ENCODE data around the gene MYH9.
"Not testable (repeated sequence)": the region's sequence is repeated elsewhere in the genome, so short reads cannot be mapped to it uniquely, and the experiment has no call there.

The MYH9 gene

DNA sequence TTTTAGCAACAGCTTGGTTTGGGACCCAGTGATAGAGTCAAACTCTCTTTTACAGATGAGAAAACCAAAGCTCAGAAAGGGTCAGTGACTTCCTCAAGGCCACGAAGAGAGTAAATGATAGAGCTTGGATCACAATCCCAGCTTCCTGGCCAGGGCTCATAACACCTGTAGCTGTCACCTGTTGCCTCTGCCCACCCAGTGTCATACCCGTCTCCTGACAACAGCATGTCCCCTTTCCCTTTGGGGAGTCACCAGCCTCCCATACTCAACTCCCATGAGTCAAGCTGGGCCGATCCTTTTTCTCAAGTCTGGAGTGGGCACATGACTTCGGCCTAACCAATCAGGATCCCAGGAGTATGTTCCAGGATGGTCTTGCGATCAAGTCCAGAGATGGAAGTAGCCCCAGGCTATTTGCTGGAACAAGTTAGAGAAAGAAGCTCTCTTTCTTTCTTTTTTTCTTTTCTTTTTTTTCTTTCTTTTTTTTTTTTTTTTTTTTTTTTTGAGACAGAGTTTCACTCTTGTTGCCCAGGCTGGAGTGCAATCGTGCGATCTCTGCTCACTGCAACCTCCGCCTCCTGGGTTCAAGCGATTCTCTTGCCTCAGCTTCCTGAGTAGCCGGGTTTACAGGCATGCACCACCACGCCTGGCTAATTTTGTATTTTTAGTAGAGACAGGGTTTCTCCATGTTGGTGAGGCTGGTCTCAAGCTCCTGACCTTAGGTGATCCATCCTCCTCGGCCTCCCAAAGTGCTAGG lies 27.8 kb upstream of the MYH9 start:
- in situ Hi-C loops (cut with MboI; ENCODE audit: low sequenced_read_pairs) = no loop called here

DNA sequence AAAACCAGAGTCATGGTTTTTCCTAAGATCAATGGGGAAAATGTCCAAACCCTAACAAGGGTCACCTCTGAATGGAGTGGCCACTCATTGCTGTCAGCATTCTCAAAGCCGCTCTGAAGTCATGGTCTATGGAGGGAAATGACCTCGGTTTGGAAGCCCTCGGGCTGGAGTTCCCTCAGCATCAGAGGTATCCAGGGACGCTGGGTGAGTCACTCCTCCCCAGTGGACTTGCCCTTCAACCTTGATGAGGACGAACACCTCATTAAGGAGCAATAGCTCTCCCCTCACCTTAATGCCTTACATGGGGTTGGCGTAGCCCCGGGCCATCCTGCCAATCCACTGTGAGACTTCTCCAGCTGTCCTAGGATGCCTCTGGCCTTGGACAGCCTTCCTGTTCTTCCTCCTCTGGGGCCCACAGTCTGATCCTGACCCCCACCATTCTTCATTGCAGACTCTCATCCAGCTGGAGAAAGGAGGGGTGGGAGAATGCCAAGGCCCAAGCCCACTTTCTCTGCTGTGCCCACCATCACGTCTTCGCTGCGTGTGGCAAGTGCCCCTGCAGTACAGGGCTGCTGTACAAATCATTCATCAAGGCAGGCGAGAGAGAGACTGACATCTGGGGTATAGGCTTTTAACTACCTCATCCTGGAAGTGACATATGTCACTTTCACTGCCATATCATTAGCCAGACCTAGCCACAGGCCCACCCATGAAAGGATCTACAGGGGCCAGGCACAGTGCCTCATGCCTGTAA lies 25.4 kb upstream of the MYH9 start:
- in situ Hi-C loops (cut with MboI; ENCODE audit: low sequenced_read_pairs) = no loop called here

DNA sequence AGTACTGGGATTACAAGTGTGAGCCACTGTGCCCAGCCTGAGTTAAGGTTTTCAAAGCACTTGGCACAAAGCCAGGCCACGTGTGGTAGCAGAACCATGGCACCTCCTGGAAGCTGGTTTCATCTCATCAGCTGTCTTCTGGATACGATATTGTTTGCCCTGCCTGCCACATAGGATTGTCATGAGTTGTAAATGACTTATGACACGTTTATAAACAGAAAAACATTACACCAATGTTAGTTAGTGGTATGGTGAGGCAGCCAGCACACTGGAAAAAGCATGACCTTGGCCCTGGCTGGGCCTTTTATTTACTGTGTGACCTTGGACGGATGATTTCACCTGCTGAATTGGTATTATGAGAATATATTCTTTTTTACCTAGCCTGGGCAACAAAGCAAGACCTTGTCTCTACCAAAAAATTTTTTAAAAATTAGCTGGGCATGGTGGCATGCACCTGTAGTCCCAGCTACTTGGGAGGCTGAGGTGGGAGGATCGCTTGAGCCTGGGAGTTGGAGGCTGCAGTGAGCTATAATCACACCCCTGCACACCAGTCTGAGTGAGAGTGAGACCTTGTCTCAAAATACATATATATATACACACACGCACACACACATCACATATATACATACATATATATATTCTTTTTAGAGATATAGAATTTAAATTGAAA lies 24.0 kb upstream of the MYH9 start:
- in situ Hi-C loops (cut with MboI; ENCODE audit: low sequenced_read_pairs) = no loop called here

DNA sequence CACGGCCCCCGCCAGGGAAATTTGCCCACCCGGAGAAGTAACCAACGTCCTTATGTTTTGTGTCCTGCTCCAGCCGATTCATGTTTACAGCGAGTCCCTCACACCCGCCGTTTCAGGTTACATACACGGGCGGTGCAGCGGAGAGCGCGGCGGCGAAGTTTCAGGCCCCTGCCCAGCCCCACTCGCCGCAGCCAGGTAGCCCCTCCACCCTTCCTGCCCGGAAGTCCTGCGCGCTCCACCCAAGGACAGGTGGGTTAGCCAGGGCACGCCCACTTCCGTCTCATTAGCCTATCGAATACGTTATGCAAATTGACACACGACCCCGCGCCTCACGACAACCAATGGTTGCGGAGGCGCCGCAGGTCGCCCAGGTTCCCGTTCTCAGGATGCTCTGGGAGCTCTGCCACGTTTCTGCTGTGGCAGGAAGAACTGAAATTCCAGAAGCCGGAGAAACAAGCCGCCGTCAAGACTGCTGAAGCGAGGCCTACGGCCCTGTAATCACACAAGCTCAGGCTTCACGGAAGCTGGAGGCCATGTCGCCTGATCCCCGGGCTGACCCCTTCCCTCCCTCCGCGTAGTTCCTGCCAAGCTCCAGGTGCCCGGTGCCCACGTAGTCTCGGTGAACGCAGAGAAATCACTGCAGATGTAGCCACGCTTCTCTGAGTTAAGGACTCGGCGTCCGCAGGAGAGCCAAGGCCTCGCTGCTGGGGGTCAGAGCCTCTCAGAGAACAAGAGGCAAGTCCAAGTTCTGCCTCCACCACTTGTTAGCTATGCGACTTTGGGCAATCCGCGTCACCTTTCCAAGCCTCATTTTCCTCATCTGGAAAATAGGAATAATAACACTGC lies 22.4 kb upstream of the MYH9 start:
- in situ Hi-C loops (cut with MboI; ENCODE audit: low sequenced_read_pairs) = no loop called here

DNA sequence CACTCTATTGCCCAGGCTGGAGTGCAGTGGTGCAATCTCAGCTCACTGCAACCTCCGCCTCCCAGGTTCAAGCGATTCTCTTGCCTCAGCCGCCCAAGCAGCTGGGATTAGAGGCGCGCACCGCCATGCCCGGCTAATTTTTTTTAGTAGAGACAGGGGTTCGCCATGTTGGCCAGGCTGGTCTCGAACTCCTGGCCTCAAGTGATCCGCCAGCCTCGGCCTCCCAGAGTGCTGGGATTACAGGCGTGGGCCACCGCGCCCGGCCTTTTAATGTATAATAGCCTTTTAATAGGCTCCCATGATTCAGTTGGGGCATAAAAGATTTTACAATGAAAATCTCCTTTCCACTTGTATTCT lies 21.8 kb upstream of the MYH9 start:
- in situ Hi-C loops (cut with MboI; ENCODE audit: low sequenced_read_pairs) = not testable (repeated sequence)

DNA sequence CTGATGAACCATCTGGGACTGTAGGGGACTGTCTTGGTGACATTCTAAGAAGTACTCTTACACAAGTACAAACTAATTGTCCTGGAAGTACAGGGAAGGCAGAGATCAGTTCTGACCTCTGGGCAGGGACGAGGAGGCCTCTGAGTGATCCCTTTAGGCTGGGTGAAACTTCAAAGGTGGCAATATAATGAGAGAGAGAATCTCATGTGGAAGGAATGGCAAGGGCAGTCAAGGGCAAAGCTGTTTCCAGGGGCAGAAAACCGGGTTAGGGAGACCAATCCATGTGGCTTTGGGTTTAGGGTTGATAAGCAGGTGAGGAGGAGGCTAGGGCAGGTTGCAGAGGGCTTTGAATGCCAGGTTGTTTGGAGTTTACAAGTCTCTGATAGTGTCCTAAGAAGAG lies 21.3 kb upstream of the MYH9 start:
- in situ Hi-C loops (cut with MboI; ENCODE audit: low sequenced_read_pairs) = no loop called here

DNA sequence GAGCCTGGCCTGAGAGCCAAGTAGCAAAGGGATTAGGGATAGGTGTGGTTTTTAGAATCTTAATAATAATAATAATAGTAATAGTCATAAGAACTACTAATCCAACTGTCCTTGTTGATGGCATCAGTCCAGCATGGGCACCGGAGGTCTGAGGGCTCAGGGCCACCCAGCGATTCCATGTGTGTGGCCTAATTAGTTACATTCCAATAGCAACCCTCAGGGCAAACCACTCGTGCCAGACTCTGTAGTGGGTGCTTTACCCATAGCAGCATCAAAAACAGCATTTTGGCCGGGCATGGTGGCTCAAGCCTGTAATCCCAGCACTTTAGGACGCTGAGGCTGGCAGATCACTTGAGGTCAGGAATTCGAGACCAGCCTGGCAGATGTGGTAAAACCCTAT lies 19.0 kb upstream of the MYH9 start:
- in situ Hi-C loops (cut with MboI; ENCODE audit: low sequenced_read_pairs) = no loop called here

DNA sequence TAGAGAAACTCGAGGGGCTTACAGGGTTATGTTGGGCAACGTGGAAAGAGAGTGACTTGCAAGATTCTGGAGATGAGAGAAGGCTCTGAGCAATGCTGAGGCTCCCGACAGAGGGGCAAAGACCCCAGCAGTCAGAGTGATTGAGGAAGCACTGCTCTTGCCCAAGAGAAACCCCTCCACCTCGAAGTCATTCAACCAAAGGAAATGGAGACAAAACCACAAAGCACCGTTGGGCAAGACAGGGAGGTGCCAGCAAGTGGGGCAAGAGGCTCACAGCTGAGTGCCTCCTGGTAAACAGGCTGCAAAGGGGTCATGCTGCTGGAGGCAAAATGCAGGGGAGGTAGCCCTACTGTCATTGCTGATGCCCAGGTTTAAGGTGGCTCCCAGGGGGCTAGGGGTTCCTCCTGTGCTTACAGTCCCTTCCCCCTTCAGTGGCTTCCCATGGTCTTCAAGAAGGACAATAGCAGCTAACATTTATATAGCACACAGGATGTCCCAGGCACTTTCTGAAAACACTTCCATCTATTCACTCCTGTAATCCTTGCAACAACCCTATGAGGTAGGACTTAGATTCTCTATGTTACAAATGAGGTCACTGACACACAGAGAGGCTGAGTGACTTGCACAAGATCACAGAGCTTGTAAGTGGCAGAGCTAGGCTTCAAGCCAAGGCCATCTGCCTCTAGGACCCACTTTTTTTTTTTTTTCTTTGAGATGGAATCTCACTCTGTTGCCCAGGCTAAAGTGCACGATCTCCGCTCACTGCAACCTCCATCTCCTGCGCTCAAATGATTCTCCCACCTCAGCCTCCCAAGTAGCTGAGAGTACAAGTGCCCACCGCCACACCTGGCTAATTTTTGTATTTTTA lies 18.1 kb upstream of the MYH9 start:
- in situ Hi-C loops (cut with MboI; ENCODE audit: low sequenced_read_pairs) = no loop called here

DNA sequence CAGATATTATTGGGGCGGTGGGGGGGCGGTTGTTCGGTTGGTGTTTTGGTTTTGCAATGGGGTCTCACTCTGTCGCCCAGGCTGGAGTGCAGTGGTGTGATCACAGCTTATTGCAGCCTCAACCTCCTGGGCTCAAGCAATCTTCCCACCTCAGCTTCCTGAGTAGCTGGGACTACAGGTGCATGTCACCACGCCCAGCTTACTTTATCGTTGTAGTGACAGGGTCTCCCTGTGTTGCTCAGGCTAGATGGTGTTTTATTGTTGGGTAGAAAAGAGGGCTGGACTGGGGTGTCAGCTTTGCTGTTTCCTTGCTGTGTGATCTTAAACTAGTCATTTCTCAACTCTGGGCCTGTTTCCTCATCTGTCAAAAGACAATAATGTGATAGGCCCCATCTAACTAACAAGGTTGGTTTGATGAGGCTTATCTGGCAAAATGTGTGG lies 17.5 kb upstream of the MYH9 start:
- in situ Hi-C loops (cut with MboI; ENCODE audit: low sequenced_read_pairs) = no loop called here

DNA sequence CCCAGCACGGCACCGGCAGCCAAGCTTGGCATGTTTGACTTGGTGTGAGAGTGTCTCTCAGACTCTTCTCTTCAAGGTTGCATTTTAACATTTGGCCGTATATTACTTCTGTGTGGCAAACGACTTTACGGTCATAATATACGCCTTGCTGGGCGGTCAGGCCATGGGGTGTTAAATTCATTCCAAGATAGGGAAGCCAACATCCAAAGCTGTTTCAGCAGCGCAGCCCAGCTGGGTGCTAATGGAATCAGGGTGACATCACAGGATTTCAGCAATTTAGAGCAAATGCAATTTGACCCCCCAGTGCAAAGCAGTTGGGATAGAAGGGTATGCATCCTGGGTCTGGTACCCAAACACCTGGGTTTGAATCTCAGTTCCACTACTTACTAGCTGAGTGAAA lies 16.7 kb upstream of the MYH9 start:
- in situ Hi-C loops (cut with MboI; ENCODE audit: low sequenced_read_pairs) = no loop called here

DNA sequence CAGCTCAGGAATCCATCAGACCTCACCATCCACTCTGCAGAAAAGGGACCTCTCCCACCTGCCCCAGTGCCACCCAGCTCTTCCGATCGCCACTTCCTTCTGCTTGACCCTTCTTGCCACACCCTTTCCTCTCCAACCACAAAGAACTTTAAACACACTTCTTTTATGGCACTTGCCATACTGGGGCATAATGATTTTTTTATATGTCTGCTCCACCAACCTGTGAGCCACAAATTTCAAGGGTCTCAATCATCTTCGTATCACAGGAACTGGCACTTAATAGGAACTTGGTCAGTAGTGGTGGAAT lies 11.7 kb upstream of the MYH9 start:
- in situ Hi-C loops (cut with MboI; ENCODE audit: low sequenced_read_pairs) = no loop called here

DNA sequence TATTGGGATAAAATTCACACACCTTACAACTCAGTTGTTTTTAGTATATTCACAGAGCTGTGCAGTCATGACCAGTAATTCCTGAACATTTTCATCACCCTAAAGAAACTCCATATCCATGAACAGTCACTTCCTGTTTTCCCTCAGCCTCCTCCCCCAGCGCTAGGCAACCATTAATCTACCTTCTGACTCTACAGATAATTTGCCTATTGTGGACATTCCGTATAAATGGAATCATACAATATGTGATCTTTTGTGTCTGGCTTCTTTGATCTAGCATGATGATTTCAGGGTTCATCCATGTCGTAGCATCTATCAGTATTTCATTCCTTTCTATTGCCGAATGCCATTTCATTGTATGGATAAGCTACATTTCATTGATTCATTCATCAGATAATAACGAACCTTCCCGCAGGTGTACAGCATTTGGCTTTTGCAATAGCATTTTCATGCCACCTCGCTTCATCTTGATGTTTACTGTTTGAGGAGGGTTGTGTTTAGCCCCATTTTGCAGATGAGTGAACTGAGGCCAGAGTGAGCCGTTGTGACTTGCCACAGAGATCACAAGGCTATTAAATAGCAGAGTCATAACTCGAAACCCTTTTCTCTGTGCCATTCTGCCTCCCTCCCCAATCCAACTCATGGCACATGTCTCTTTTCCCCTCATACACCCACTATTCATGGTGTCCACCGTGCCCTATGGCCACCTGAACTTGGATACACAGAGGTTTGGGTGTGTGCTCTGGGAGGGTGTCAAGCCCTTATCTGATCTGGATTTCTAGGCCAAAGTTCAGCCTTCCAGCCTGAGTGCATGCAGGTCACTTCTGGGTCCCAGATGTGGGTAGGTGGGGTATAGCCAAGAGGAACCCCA lies 11.1 kb upstream of the MYH9 start:
- in situ Hi-C loops (cut with MboI; ENCODE audit: low sequenced_read_pairs) = no loop called here

DNA sequence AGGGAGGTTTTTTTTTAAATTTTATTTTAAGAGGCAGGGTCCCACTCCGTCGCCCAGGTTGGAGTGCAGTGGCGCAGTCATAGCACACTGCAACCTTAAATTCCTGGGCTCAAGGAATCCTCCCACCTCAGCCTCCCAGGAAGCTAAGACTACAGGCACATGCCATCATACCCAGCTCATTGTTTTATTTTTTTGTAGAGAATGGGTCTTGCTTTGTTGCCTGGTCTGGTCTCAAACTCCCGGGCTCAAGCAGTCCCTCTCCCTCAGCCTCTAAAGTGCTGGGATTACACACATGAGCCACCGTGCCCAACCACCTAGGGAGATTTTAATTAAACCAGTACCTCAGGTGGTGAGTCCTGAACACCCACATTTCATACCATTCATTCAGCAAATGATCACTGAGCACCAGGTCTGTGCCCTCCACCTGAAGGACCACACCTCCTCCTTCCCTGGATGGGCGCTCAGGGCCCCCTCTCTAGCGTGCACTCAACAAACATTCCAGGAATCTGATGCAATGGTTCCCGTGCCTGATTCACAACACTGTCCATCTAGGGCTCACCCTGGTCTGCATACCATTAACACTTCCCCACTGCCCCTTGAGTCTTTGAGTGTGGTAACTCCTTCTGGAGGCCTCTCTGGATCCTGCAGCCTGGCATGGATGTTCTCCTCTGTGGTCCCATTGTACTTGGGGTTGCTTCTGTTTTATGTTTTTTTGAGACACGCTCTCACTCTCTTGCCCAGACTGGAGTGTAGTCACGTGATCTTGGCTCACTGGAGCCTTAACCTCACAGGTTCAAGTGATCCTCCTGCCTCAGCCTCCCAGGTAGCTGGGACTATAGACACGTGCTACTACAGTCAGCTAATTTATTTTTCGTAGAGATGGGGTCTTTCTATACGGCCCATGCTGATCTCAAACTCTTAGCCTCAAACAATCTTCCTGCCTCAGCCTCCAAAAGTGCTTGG lies 9.6 kb upstream of the MYH9 start:
- in situ Hi-C loops (cut with MboI; ENCODE audit: low sequenced_read_pairs) = no loop called here

DNA sequence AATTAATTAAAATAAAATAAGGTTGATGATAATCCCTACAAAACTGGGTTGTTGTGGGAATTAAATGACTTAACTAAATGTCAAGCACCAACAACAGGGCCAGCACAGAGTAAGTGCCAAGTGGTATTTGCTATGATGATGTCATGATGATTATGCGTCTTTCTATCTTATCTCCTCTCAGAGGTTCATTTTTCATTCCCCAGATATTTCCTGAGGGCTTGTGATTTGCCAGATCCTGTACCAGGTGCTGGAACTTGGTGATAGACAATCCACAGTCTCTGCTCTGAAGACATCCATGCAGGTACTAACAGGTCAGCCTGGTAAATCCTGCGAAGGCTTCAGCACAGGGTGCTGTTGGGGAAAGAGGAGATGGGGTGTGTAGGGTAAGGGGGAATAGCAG lies 8.1 kb upstream of the MYH9 start:
- in situ Hi-C loops (cut with MboI; ENCODE audit: low sequenced_read_pairs) = no loop called here

DNA sequence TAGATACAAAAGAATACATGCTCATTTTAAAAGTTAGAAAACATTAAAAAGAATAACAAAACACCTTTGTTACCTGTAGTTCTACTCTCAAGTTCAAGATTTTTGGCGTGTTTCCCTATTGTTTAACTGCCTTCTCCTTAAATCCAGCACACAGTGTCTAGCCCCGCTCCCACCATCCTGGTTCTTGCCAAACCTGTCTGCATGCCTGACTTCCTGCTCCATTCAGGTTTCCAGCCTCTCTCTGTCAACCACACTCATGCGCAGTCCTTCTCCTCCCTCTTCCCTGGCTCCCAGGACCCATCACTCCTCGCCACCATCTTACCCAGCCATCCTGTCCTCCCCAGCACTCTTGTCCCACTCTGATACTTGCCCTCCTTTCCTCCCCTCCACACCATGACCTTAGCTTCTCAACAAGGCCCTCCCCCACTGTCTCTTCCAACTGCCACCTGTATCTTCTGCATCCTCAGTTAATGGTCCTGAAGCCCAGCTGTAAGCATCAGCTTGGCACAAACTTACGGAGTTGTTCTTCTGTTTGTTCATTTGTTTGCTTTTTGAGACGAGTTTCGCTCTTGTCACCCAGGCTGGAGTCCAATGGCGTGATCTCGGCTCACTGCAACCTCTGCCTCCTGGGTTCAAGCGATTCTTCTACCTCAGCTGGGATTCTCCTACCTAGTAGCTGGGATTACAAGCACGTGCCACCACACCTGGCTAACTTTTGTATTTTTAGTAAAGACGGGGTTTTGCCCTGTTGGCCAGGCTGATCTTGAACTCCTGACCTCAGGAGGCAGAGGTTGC lies 7.5 kb upstream of the MYH9 start:
- in situ Hi-C loops (cut with MboI; ENCODE audit: low sequenced_read_pairs) = no loop called here

DNA sequence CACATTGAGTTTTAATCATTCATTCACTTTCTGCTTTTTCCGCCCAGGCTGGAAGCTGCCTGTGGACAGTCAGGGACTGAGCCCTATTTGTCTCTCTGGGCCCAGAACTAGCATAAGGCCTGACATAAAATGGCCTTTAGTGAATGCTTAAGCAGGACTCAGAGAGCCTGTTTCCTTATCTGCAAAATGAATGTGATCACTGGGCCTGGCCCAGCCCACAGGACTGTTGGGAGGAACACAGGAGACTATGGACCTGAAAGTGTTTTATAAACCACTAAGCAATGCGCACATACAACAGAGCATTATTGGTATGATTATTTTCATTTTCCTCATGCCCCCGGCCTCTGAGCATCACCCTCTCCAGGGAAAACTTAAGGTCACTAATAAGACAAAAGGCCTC lies 3.9 kb upstream of the MYH9 start:
- in situ Hi-C loops (cut with MboI; ENCODE audit: low sequenced_read_pairs) = no loop called here

DNA sequence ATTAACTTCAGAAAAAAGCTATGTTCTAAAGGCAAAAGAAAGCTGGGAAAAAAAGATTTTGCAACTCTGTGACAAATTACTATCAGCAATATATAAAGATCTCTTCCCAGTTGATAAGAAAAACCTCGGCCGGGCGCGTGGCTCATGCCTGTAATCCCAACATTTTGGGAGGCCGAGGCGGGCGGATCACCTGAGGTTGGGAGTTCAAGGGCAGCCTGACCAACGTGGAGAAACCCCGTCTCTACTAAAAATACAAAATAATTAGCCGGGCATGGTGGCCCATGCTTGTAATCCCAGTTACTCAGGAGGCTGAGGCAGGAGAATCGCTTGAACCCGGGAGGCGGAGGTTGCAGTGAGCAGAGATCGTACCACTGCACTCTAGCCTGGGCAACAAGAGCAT lies 1.4 kb upstream of the MYH9 start:
- in situ Hi-C loops (cut with MboI; ENCODE audit: low sequenced_read_pairs) = not testable (repeated sequence)

DNA sequence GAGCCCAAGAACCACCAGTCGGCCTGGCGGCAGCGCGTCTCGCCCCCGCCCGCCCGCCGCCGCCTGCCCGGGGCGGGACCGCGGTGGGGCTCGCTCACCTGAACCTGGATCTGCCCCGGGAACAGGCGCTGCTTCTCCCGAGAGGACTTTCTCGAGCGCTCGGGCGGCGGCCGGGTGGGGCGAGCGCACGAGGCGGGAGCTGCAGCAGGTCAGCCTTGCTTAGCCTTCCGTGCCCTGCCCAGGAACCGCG lies 133 bp downstream of the MYH9 start:
- in situ Hi-C loops (cut with MboI; ENCODE audit: low sequenced_read_pairs) = no loop called here

All from HL-60/S4 treated with retinoic acid at 250 ng/mL for 4 days and 3 days (cell line).